Neural cell (in vitro differentiated cells): ENCODE data around the gene GAREM1. TPM values are rescaled to one million over a fixed set of nuclear protein-coding genes. Genes with fewer than 3 reads are reported as not detected.

Experiments used
- H2AFZ ChIP-seq: fragments of 200-600, 300-800 bp; sonication (generic), shearing (Covaris generic); 2 replicates; pipeline ENCODE4 v1.6.0; 2014; ENCODE audit warnings: low read depth, mild to moderate bottlenecking, antibody characterized with exemption, low read length, moderate library complexity
- H3F3A ChIP-seq: fragments of 200-600 bp; shearing (Covaris generic); 2 replicates; pipeline ENCODE4 v1.6.1; 2016; ENCODE audit warnings: mild to moderate bottlenecking, moderate library complexity, mixed read lengths, antibody characterized with exemption, low read length; ENCODE audit not compliant: insufficient read depth, poor library complexity, severe bottlenecking
- H3K27ac ChIP-seq: fragments of 200-600, 300-800 bp; sonication (generic), shearing (Covaris generic); 2 replicates; pipeline ENCODE4 v1.5.1; 2014; ENCODE audit warnings: mild to moderate bottlenecking, low read length, moderate library complexity
- H3K27me3 ChIP-seq: fragments of 300-800, 200-600 bp; sonication (generic), shearing (Covaris generic); 2 replicates; pipeline ENCODE4 v1.6.0; 2014; ENCODE audit warnings: mild to moderate bottlenecking, low read depth, low read length, moderate library complexity; ENCODE audit not compliant: insufficient read depth
- H3K36me3 ChIP-seq: fragments of 300-800, 200-600 bp; sonication (generic), shearing (Covaris generic); 2 replicates; pipeline ENCODE4 v1.5.1; 2014; ENCODE audit warnings: mild to moderate bottlenecking, antibody characterized with exemption, low read length, moderate library complexity; ENCODE audit not compliant: insufficient read depth
- H3K4me2 ChIP-seq: fragments of 300-800, 200-600 bp; sonication (generic), shearing (Covaris generic); 2 replicates; pipeline ENCODE4 v1.6.0; 2014; ENCODE audit warnings: mild to moderate bottlenecking, low read length
- H3K4me3 ChIP-seq: fragments of 300-800, 200-600 bp; sonication (generic), shearing (Covaris generic); 2 replicates; pipeline ENCODE4 v1.5.1; 2014; ENCODE audit warnings: mild to moderate bottlenecking, low read length, moderate library complexity
- H3K79me2 ChIP-seq: fragments of 200-600 bp; shearing (Covaris generic); replicated peaks from 2 replicates; pipeline ENCODE4 v1.6.0; 2014; ENCODE audit warnings: mild to moderate bottlenecking, low read length, moderate library complexity; ENCODE audit not compliant: insufficient read depth
- H3K9ac ChIP-seq: fragments of 300-800, 200-600 bp; sonication (generic), shearing (Covaris generic); 2 replicates; pipeline ENCODE4 v1.6.1; 2016; ENCODE audit warnings: mild to moderate bottlenecking, low read length, mixed read lengths
- H3K9me2 ChIP-seq: fragments of 200-600 bp; shearing (Covaris generic); 2 replicates; pipeline ENCODE4 v1.6.1; 2016; ENCODE audit warnings: mild to moderate bottlenecking, low read length, mixed read lengths; ENCODE audit not compliant: insufficient read depth
- H3K9me3 ChIP-seq: fragments of 200-600, 300-800 bp; sonication (generic), shearing (Covaris generic); 2 replicates; pipeline ENCODE4 v1.6.1; 2016; ENCODE audit warnings: mild to moderate bottlenecking, mixed run types, low read length, moderate library complexity, mixed read lengths
- H4K20me1 ChIP-seq: fragments of 200-600 bp; shearing (Covaris generic); 2 replicates; pipeline ENCODE4 v1.6.1; 2016; ENCODE audit warnings: mild to moderate bottlenecking, mixed run types; ENCODE audit not compliant: insufficient read depth
- CTCF ChIP-seq: fragments of 450-650 bp; IDR thresholded peaks from 2 replicates; pipeline ENCODE4 v1.5.1; 2014; ENCODE audit warnings: antibody characterized with exemption, mild to moderate bottlenecking, moderate library complexity; ENCODE audit not compliant: poor library complexity, severe bottlenecking
- EP300 ChIP-seq: fragments of 450-650 bp; conservative IDR thresholded peaks from 2 replicates; pipeline ENCODE4 v1.6.1; 2014; ENCODE audit warnings: antibody characterized with exemption, mild to moderate bottlenecking, moderate library complexity; ENCODE audit not compliant: poor library complexity, severe bottlenecking
- EZH2 ChIP-seq: fragments of 200-600, 300-800 bp; shearing (Covaris generic), sonication (generic); IDR thresholded peaks from 2 replicates; pipeline ENCODE4 v1.6.1; 2014; ENCODE audit warnings: antibody characterized with exemption, low read length, borderline replicate concordance, mild to moderate bottlenecking; ENCODE audit not compliant: insufficient read depth, poor library complexity, severe bottlenecking
- MXI1 ChIP-seq: fragments of 450-650 bp; conservative IDR thresholded peaks from 2 replicates; pipeline ENCODE4 v1.6.1; 2014; ENCODE audit warnings: antibody characterized with exemption, mild to moderate bottlenecking; ENCODE audit not compliant: poor library complexity, severe bottlenecking
- POLR2AphosphoS5 ChIP-seq: IDR thresholded peaks from 2 replicates; pipeline ENCODE4 v1.6.1; 2012
- RAD21 ChIP-seq: fragments of 450-650 bp; conservative IDR thresholded peaks from 2 replicates; pipeline ENCODE4 v1.6.1; 2014; ENCODE audit warnings: antibody characterized with exemption, mild to moderate bottlenecking, moderate library complexity
- REST ChIP-seq: IDR thresholded peaks from 2 replicates; pipeline ENCODE4 v1.6.1; 2012; ENCODE audit warnings: borderline replicate concordance
- SMC3 ChIP-seq: fragments of 450-650 bp; conservative IDR thresholded peaks from 2 replicates; pipeline ENCODE4 v1.6.1; 2014; ENCODE audit warnings: antibody characterized with exemption, mild to moderate bottlenecking, moderate library complexity; ENCODE audit not compliant: poor library complexity
- TAF1 ChIP-seq: IDR thresholded peaks from 2 replicates; pipeline ENCODE4 v1.6.1; 2012; ENCODE audit warnings: low read depth
- polyA plus RNA-seq: library from polyadenylated mRNA; depleted of rRNA; stranded (reverse); fragments of >200 nt; gene quantifications from 2 replicates; pipeline ENCODE4 v1.2.3, GENCODE V29; 2014

The GAREM1 gene
- polyA plus RNA-seq, 1 donor from 2014 or later = 1.3 TPM

GRCh38 chr18:32219431-32220018 is 251.2 kb downstream of the GAREM1 start:
- H3K9me3 ChIP-seq = no peaks in the 10 kb centered on the region
- no peak overlapping the region for H2AFZ ChIP-seq
- no peak overlapping the region for H3K4me2 ChIP-seq
- no peaks in the 10 kb centered on the region for H3K27me3 ChIP-seq
- H3K9me2 ChIP-seq = no peaks in the 10 kb centered on the region
- TF ChIP-seq REST = no peak
- TF ChIP-seq RAD21 = no peak
- no peak for TF ChIP-seq MXI1
- H3K79me2 ChIP-seq = no peaks in the 10 kb centered on the region
- no peaks in the 10 kb centered on the region for H3K36me3 ChIP-seq
- no peaks in the 10 kb centered on the region for H3F3A ChIP-seq
- no peak overlapping the region for H3K4me3 ChIP-seq
- H3K9ac ChIP-seq = no peak overlapping the region
- H3K27ac ChIP-seq = no peak overlapping the region
- no peaks in the 10 kb centered on the region for H4K20me1 ChIP-seq

- Histone ChIP-seq H3K4me3 (no peak overlapping the region), H3K4me2 (no peak overlapping the region), H2AFZ (no peak overlapping the region), H3K27ac (no peak overlapping the region), H3K79me2 (no peaks in the 10 kb centered on the region), H3K9me2 (no peaks in the 10 kb centered on the region), H3K9ac (no peak overlapping the region), H4K20me1 (no peaks in the 10 kb centered on the region), H3K36me3 (no peaks in the 10 kb centered on the region), H3K27me3 (no peaks in the 10 kb centered on the region), H3F3A (no peaks in the 10 kb centered on the region), H3K9me3 (no peaks in the 10 kb centered on the region)
- no peak for TF ChIP-seq EZH2
- TF ChIP-seq RAD21 = no peak
- TF ChIP-seq SMC3 = no peak
- TF ChIP-seq EP300 = no peak
- TF ChIP-seq POLR2AphosphoS5 = no peak
- no peak for TF ChIP-seq REST
- no peak for TF ChIP-seq CTCF
- TF ChIP-seq TAF1 = no peak
- no peak for TF ChIP-seq MXI1
These were observed 254.3 kb downstream of the GAREM1 start for GRCh38 chr18:32216390-32216789.
